ENCODE results near the gene SLC10A3.

The SLC10A3 gene

GRCh38 chrX:154439841-154440240 lies 50.6 kb downstream of the SLC10A3 start:
- no peak for DNase-seq (ENCODE audit: low read depth)

- DNase-seq (ENCODE audit: low read depth): no peak
These were observed 52.2 kb downstream of the SLC10A3 start for GRCh38 chrX:154437971-154438893.

Data from activated T-cell treated with anti-CD3 and anti-CD28 coated beads for 24 hours (primary cell).